NCI-H526 treated with DMSO at 0.1 percent for 48 hours (cell line): ENCODE data around the gene CISTR.
"Not testable (repeated sequence)": the region's sequence is repeated elsewhere in the genome, so short reads cannot be mapped to it uniquely, and the experiment has no call there.

Source experiments
- DNase-seq: peaks from one replicate; lab custom pipeline; 2025; lab: John Stamatoyannopoulos, UW

Gene CISTR

DNA sequence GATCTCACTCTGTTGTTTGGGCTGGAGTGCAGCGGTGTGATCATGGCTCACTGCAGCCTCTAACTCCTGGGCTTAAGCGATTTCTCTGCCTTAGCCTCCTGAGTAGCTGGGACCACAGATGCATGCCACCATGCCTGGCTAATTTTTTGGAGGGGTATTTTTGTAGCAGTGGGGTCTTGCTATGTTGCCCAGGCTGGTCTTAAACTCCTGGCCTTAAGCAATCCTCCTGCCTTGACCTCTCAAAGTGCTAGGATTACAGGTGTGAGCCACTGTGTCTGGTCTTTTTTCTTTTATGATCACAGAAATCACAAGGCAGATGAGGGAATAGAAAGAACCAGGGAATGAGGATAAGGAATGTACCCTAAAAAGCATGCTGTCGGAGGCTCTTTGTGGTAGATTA lies 11.0 kb upstream of the CISTR start:
- not testable (repeated sequence) for DNase-seq

DNA sequence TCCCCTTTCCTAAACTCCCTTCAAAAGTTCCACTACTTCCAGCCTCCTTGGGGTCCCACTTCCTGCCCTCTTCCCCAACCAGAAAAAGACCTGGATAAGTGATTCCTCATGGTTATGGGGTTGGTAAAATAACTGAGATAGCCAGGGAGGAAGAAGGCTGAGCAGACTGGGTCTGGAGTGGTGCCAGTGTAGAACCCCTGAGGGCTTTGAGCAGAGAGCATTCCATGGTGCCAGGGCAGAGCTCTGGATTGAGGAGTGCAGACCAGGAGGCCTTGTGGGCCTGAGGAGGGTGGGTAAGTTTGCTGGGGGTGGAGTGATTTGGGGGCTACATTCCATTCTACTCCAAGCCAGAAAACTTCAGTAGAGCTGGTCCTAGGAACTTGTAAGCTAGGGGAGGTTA lies 9.5 kb upstream of the CISTR start:
- DNase-seq = no peak

DNA sequence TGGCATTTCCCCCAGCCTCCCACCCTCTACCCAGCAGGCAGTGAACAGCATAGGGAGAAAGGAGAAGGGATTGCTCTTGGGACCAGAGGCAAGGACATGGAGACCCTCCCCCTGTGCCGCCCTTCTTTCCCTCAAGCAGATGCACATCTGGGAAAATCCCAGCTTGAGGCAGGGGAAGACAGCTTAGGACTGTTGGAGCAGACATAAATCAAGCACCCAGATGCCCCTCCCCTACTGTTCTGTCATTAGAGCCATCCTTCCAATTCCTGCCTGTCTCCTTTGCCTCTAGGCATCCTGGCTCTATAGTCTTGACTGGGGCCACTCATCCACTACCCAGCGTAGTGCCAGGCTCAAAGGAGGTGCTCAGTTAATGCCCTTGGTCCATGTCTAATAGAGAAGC lies 7.5 kb upstream of the CISTR start:
- DNase-seq = no peak

DNA sequence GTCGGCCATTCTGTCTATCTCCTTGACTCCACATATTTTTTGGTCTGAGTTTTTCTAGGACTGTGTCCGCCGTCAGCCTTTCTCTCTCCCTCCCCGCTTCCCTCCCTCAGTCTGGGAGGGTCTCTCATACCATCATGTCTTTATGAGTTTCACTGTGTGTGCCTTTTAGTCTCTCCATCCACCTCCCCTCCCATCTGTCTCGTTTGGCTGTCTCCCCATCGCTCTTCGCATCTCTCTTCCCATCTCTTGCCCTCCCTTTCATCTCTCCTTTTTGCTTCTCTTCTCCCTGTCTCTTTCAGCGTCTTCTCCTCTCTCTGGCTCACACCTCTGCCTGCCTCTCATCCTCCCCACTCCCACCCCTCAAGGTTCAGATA lies 6.9 kb upstream of the CISTR start:
- no peak for DNase-seq

DNA sequence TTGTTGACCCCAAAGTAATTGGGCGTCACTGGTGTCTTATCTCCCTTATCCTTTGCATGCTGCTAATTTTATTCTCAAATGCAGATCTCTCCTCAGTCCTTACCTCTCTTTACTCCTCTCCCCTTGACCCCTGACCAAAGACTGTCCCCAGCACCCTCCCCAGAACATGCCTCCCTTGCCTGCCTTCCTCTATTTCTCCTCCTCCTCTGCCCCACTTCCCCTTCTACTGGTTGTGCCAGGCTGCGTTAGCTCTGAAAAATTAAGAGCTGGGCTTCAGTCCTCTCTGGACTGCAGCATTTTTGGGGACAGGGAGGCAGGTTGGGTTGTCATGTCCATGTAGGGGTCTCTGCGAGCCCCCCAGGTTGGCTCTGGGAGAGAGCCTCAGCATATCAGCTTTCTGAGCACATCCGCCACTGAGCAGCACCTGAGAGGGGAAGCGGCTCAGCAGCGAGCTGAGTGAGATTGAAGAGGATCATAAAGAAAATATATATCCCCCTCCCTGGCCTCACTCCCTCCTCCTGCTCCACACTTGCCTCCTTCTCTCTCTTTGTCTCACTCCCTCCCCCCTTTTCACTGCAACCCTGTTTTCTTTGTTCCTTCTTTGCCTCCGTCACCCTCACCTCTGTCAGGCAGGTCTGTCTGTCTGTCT lies 6.4 kb upstream of the CISTR start:
- no peak for DNase-seq

DNA sequence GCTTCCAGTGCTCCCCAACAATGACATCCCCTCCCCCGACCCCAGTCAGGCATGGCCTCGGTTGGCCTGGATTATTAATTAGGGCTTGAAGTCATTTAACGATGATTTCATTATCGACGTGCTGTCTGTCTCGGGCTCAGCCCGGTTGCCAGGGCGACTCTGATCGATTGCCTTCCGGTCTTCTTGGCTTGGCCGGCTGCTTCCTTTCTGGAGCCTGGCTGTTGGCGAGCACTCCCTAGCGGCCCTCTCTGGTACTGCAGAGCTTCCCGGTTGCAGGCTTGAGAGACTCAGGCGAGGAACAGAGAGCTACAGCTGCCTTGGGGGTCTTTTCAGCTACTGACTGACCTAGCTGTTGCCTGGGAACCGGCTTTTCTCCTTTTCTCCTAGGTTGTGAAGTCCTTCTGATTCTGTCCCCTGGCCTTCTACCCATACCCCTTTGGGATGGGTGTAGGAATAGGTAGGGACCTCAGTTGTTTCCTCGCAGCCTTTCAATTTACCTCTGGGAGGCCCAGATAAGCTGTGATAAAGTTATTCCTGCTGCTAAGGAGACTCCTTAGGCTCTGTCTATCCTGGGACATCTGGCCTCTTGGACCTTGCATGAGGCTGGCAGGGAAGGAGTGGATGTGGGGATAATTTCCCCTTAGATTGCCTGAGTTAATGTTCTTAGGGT lies 5.5 kb upstream of the CISTR start:
- peak; percentile 54 for DNase-seq

DNA sequence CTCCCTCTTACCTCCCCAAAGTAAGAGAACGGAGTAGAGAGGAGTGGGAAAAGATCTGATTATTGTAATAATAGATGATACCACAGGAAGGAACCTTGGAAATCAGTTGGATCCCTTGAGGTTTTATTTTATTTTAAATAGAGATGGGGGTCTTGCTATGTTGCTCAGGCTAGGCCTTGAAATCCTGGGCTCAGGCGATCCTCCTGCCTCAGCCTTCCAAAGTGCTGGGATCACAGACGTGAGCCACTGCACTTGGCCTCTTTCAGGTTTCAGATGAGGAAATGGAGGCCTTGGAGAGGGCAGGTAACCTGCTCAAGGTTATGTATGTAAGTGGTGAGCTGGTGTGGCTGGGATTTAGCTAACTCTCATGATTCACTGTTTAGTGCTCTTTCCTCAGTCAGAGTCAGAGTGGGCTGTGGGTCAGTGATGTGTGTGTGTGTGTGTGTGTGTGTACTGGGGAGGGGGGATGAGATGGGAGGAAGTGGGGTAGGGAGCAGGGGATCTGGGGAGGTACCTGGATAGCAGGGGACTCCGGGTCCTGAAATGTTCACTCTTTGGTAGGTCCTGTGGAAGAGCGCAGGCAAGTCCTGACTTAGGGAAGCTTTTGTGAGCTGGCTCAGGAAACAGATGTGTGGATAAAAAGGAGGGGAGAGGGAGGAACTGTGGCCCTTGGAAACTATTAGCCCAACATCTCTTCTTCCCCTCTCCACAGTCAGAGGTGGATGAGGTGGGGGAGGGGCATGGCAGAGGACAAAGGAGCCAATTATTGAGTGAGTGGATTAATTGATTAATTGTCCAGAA lies 4.7 kb upstream of the CISTR start:
- DNase-seq = no peak

DNA sequence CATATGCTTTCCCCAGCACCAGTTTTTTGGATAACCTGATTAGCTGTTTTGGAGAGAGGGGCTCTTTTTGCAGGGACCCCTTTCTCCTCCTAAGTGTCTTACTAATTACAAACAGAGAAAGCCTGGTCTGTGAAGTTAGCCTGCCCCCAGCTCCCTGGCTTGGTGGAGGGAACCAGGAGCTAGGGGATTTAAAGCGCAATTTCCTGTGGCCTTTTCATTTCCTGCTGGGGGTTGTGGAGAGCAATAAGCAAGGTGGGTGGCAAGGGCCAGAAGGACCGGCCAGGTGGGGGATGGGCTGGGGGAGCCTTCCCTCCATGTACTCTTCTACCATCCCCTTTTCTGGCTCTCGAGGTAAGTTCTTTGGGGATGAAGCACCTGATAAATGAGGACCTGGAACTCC lies 4.1 kb upstream of the CISTR start:
- no peak for DNase-seq

DNA sequence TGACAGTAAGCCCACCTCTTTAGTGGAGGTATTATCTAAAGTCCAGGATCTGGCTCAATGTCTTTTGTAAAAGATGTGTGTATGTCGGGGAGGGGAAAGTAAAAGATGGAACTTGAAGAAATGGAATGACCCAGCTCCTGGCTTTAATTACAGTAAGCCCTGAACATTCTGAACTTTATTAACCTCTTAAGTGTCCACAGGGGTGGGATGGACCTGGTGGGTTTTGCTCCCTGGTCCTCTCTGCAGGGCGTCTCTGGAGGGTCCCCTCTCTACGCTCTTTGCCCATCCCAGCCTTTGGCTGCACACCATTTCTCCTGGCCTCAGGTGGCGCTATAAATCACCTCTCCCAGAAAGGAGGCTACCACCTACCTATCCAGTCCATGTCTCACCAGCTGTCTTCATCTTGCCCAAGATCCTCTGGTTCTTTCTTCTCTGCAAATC lies 3.7 kb upstream of the CISTR start:
- no peak for DNase-seq

DNA sequence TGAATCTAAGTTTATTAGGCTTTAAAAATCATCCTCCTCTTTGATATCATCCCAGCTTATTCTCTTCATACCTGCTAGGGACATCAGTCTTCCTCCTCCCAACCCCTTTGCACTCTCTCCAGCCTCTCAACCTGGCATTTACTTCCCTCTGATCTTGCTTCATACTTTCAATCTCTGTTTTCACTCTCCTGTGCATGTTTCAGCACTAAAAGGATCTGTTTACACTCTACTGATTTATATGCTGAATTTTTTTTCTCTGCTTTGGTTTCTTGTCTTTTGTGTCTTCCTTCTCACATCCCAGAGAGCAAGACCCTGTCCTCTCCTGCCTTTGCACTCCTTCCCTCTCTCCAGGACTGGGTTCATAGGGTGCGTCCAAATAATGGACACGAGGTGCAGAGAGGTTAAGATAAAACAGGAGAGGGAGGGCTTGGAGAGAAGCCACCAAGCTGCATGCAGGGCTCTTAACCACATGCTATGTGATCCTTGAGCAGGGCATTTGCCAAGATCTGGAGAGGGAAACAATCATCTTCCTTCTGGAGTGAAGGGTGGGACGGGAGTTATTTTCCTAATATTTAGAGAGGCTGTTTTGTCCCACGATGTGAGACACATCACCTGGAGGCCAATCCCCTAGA lies 3.0 kb upstream of the CISTR start:
- DNase-seq = no peak

DNA sequence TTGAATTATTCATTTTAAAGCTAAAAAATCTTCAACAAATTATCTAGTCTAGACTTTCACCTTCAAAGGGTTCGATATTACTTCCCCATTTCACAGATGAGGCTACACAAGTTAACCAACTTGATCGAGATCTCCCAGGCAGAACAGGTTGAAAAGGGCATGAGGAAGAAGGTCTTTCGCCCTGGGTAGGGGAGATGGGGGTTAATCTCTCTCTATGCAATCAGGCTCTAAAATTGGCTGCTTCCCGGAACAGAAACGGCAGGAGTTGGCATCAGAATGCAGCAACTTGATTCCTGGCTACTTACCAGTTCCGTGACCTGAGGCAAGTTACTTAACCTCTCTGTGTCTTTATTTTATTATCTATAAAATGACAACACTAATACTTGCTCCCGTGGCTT lies 2.4 kb upstream of the CISTR start:
- no peak for DNase-seq

DNA sequence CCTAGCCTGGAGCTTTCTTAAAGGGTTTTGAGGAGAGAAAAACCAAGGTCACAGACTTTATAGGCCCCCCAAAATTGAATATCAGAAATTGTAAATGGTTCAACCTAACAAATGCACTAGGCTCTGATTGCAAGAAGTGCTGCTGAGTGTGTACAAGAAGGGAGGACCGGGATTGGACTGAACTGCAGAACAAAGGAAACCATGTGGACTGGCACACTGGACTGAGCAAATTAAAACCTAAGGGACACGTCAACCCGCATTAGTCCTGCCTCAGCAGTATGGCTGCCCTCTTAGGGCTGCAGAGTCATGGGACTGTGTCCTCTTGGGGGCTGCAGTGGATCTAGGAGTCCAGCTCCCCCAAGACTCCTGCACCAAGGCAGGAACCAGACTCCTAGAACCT lies 842 bp upstream of the CISTR start:
- DNase-seq = no peak

DNA sequence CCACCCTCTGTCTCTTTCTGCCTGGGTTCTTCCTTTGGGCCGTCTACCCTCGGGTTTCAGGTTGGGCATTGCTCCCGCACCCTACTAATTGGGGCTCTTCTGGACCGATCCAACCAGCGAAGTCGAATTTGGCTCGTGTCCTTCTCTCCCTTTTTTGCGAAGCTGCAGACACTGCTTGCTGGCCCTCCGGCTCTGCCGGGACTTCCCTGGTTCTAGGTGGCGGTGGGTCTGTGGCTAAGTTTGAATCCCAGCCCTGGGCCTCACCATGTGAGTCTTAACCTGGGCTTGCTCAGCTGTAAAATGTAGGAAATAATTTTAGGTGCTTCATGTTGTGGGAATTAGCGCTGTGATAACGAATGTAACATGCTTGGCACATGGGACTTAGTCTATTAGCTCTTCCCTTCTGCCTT lies 418 bp upstream of the CISTR start:
- no peak for DNase-seq

DNA sequence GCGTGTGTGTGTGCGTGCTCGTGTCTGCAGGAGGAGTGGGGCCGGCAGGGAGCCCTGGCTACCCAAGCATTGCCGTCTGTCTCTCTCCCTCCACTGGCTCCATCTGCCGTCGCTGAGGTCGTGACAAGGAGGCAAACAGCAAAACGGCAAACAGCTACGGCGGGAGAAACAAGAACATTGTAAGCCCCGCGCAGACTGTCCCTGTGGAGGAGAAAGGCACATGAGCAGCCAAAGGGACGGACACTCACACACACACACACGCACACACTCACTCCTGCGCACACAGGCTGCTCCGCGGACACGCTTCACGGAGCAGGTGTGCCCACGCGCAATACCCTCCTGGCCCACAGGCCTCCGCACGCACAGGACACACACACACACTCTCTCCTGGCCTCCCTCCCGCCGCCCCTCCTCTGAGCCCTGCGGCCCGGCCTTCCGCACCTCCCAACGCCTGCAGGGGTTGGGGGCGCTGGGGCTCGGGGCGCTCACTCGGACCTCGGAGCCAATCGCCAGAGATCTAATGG lies 905 bp downstream of the CISTR start:
- DNase-seq = peak; percentile 78

DNA sequence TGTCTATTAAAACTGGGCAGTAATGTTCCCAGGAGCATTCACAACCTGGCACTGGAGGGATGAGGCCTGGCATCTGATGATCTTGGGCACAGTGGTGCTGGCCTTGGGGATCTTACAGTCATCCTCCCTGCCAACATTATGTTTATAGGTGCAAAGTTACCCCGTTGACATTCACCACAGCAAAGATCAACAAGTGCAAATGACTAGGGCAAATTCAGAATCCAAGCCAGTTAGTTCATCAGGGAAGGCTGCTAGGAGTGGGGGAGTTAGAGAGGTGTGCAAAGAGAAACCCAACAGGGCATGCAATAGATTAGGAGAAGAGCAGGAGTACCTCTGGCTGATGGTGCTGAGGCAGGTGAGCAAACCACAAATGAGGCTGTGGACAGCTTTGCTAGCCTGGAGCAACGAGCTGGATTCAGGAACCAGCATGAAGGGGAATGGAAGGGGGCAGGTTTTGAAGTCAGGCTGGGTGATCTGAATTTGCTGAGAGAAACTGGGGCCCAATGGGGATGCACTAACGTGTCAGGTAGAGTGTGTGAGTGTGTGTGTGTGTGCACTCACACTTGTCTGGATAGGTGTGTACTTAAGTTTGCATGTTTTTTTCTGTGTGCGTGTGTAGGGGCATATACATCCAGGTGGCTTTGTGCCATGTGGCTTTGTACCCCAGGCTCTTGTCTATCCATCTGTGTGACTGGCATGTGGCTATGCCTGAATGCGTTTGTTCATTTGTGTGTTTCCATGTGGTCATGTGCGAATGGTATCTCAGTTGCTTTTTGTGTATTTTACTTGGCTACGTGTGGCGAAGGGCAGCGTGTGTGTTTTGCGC lies 1.6 kb downstream of the CISTR start:
- DNase-seq = peak; percentile 83

DNA sequence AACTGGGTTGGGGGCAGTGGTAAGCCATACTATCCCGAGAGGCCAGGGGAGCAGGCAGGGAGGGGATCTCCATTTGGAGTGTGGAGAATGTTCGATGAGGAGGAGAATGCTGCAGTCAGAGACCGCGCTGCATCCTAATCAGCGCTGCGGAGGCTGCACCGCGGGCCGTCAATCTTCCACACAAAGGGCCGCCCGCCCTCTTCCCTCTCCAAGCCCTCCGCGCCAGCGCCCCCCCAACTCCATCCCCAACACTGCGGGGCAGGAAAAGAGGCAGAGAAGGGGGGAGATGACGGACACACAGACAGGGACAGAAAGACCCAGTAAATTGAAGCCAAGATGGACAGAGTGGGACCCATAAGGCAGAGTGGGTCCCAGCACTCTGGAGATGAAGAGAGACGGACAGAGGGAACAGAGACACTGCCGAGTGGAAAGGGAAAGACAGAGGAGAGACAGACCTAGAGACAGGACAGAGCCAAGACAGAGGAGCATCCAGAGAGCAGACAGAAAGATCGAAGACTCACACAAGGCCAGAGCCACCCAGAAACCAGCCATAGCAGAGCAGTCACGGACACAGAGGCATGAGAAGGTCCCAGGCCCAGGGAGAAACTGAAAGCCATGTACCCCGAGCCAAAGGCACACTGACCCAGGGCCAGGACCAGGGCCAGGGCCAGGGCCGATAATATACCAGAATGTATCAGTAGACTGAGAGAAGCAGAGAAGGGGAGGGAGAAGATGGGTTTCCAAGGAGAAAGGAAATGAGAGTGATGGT lies 3.5 kb downstream of the CISTR start:
- DNase-seq = no peak

DNA sequence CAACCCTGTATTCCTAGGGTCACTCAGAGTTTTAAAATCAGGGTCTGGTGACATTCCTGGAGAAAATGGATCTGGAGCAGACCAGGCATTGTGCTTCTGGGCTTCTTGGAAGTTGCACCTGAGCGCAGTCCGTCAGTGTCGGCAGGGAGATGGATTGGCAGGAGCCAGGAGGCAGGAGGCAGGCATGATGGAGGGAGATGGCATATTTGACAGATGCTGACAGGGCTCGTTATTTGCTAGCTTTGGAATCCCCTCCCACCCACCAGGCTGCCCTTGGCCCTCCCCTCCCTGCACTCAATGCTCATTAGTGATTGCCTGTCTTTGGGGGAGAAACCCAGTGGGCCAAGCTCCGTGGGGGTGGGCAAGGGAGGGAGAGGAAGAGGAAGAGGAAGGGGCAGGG lies 4.7 kb downstream of the CISTR start:
- DNase-seq = no peak

DNA sequence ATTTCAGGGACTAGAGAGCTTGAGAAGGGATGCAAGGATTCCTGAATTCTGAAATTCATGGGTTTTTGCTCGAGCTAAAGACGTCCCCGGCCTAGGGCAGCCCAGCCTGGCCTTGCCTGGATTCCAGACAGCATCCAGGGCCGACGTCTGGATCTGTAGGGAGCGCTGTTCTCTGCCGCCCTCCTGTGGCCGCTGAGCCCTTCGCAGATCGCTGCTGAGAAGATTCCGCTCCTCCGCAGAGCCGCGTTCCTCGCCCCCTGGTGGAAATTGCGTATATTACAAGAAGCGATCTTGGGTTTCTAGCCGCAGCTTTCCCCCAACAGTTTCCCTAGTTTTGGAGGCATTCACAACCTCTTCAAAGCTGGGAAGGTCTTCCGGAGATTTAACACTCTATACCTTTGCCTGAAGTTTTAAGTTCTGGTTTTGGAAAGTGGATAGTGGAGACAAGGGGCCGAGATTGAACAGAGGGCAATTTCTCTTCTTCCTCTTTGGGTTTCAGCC lies 5.1 kb downstream of the CISTR start:
- peak; percentile 79 for DNase-seq

DNA sequence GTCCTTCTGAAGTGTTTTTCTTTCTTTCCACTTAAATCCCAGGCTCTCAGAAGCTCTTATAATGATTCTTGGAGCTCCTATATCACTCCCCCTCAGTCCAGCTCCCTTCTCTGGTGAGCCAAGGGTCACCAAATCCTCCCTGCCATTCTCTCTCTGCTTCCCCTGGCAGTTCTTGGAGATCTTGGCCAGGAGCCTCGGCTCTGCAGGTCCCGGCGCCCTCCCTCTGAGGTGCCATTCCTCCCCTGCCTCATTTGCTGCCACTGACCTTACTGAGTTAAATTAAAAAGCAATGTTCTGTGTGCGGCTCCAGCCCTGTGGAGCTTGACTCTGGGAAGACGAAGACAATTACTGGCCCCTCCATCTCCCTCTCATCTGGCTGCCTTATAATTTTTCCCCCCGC lies 7.0 kb downstream of the CISTR start:
- DNase-seq = no peak

DNA sequence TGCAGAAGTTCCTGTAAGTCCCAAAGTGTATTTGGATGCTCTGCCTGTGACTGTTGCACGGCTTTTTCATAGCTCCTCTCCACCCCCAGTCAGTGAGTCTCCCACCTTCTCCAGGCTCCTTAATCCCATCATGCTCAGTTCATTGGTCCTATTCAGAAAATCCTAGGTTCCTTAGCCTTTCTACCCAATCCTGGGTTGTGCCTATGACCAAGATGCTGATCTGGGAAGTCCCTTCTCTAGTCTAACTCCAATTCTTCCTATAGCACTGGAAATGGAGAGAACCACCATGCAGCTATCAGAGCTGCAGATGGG lies 7.7 kb downstream of the CISTR start:
- DNase-seq = no peak
